GM13976 (cell line): ENCODE data around the gene SYDE2.

Experiments used
- DNase-seq: peaks from one replicate; pipeline ENCODE4 v3.0.0; 2012; ENCODE audit warnings: low spot score
- in situ Hi-C: fragments of 300-500 bp; cut with MboI; formaldehyde crosslinking; loops from one replicate; pipeline ENCODE4 v1.12.0; 2022; ENCODE audit warnings: low sequenced_read_pairs, mixed read lengths, inconsistent platforms; ENCODE audit not compliant: unreplicated experiment
- TF ChIP-seq, protein P1 (sequence below): IDR thresholded peaks from 2 replicates; pipeline ENCODE4 v1.5.1; 2012; ENCODE audit warnings: borderline replicate concordance, mild to moderate bottlenecking; ENCODE audit not compliant: insufficient read depth; ENCODE audit errors: extremely low read depth, missing control alignments, control extremely low read depth

Gene SYDE2

DNA sequence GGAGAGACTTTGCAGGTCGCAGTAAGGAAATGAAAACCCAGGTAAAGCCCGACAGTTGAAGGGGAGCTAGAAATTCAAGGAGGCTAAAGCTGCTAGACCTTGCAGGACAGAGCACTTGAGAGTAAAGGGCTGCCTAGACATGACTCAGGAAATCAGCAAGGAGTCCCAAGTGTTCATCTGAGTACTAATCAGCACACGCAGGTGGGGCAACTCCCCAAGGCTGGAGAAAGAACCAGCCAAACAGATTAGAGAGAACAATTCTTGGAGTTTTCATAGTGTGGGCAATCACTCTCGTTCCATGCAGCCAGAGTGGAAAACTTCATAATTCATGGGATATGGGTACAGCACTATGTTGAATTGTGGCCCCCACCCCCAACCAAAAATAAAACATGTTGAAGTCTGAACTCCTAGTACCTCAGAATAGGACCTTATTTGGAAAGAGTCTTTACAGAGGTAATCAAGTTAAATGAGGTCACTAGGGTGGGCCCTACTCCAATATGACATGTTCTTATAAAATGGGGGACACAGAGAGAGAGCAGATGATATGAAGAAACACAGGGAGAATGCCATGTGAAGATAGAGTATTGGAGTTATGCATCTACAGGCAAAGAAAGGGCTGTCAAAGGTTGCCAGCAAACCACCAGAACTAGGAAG is 28.0 kb downstream of the SYDE2 start:
- TF ChIP-seq, protein P1, sequence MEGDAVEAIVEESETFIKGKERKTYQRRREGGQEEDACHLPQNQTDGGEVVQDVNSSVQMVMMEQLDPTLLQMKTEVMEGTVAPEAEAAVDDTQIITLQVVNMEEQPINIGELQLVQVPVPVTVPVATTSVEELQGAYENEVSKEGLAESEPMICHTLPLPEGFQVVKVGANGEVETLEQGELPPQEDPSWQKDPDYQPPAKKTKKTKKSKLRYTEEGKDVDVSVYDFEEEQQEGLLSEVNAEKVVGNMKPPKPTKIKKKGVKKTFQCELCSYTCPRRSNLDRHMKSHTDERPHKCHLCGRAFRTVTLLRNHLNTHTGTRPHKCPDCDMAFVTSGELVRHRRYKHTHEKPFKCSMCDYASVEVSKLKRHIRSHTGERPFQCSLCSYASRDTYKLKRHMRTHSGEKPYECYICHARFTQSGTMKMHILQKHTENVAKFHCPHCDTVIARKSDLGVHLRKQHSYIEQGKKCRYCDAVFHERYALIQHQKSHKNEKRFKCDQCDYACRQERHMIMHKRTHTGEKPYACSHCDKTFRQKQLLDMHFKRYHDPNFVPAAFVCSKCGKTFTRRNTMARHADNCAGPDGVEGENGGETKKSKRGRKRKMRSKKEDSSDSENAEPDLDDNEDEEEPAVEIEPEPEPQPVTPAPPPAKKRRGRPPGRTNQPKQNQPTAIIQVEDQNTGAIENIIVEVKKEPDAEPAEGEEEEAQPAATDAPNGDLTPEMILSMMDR: no peak
- in situ Hi-C loops: no loop called here
- no peak for DNase-seq

DNA sequence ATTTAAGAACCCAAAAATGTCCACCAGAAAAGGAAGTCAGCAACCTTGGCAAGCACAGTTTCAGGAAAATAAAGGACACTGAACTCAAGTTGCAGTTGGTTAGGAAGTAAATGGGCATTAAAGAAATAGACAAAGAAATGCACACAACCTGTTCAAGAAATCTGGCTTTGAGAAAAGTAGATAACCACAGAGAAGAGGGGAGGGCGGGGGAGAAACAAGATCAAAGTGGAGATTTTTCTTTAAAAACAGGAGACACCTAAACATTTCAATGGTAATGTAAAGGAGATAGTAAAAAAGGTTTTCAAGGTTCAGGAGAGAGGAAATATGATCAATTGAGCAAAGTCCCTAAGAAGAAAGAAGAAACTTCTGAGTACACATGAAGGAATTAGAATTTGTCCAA is 29.1 kb downstream of the SYDE2 start:
- TF ChIP-seq, protein P1: no peak
- in situ Hi-C loops: no loop called here
- no peak for DNase-seq

DNA sequence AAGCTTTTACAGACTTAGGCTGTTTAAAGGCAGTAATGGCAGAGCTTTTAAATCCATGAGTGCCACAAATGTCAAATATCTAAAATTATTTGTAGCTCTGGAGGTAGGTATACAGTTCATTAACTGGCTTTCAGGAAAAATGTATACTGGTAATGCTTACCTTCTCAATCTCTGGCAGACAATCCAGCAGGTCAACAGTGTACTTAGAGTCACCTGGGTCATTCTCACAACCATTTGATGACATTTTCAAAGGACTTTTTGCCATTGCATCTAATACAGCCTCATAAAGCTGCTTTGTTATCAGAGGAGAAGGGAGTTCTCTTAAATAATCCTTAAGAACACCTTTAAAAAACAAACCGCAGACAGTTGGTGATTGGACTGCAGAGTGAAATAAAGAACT is 31.9 kb downstream of the SYDE2 start:
- in situ Hi-C loops: no loop called here
- no peak for DNase-seq
- TF ChIP-seq, protein P1: no peak

DNA sequence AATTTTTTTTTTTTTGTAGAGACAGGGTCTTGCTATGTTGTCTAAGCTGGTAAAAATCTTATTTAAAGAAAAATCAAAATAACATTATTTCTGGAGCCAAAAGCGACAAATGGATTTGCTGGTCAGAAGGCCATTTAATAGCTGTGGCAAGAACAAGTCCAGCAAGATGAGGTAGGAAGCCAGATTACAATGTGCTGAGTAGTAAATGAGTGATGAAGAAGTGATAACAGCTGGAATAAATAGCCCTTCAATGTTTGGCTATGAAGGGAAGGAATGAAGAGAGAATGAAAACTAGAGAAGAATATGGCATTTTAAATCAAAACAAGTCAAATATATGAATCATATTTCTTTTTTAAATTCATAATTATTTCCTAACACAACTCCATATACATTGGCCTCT is 34.5 kb downstream of the SYDE2 start:
- TF ChIP-seq, protein P1: no peak
- no peak for DNase-seq
- in situ Hi-C loops: no loop called here

DNA sequence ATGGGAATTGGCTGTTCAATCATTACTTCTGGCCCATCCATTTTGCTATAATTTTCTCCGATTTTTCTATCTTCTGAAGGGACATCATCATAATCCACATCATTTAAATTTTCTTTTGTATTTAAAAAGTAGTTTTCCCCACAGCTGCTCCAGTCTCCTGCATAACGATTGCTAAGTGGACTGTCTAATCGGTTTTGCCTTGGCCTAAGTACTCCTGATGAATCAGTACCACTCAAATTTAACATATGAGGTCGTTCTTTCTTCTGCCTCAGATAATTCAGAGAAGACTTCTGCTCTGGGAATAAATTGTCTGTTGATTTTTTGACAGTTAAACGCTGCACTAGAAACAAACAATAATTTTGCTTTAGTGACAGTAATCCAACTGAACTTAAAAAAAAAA is 41.9 kb downstream of the SYDE2 start:
- TF ChIP-seq, protein P1: no peak
- DNase-seq: no peak

DNA sequence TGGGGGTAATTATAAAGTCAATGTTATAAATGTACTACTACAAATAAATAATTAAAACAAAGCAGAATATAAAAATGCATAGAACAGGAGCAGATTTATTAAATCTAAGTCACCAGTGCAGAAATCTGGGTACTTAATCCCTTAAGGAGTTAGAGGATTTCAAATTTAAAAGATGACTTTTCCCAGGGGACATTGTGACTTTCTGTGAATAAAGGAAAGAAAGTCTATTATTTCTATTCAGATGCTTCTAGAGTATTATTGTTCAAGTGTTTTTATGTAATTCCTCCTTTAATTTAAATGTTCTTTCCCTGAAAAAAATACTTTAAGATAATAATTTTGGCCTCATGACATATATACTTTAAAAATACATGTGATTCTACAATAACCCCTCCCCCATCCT is 43.4 kb downstream of the SYDE2 start:
- in situ Hi-C loops: no loop called here
- TF ChIP-seq, protein P1: no peak
- no peak for DNase-seq

More for the DNA sequence above, 41.9 kb downstream of the SYDE2 start:
- in situ Hi-C loops: no loop called here
